ENCODE measurements around the gene HECW1. TPM values are rescaled to one million over a fixed set of nuclear protein-coding genes. Genes with fewer than 3 reads are reported as not detected.
"Not testable (repeated sequence)": the region's sequence is repeated elsewhere in the genome, so short reads cannot be mapped to it uniquely, and the experiment has no call there.

HECW1 gene
- total and polyA plus RNA-seq, 2 of the 8 experiments (the other 6 are each of a cell fraction or from before 2014, with no cell fraction given) = 2.9 to 12.7 TPM

DNA sequence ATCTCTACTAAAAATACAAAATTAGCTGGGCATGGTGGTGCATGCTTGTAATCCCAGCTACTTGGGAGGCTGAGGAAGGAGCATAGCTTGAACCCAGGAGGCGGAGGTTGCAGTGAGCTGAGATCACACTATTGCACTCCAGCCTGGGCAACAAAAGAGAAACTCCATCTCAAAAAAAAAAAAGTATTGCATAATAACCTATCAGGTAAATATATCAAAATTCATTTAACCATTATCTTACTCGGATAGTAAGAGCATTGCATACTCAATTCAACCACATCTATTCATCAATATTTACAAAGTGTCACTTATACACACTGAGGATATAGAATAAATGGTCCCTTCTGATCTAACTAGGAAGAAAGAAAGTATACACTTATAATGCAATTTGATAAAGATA lies 461.4 kb downstream of the HECW1 start:
- ChIA-PET CTCF (ENCODE audit: partially characterized antibody) (interaction anchor here (0.6 to 8.5 kb wide), 2 partner anchors 9 to 1594 kb away, joined by 3 to 44 read pairs; partner anchors contain the start of gene STK17A), POLR2A (ENCODE audit: partially characterized antibody) (interaction anchor here (1.2 kb wide), 1 partner anchor 8 kb away, joined by 4 read pairs; no protein-coding TSS in a partner anchor)
- H3K4me2 ChIP-seq (ENCODE audit: insufficient read depth in 1 of 2, low read depth in 2 of 2, low read length in 2 of 2); H3K9me3 ChIP-seq (ENCODE audit: insufficient read depth in 2 of 2, low read depth in 1 of 2, low read length in 1 of 2); H3K18ac ChIP-seq (ENCODE audit: extremely low read depth, low read length); H4K91ac ChIP-seq (replicated peaks; ENCODE audit: insufficient read length, low read length); FAIRE-seq; H2AK5ac ChIP-seq (ENCODE audit: low read depth, low read length); H3K4ac ChIP-seq (replicated peaks; ENCODE audit: insufficient read length, low read depth, low read length); H3K23ac ChIP-seq (ENCODE audit: insufficient read length); H4K5ac ChIP-seq (ENCODE audit: insufficient read length, low read depth, low read length); H4K20me1 ChIP-seq (replicated peaks in 1 of 2; ENCODE audit: control insufficient read depth in 1 of 2, insufficient read depth in 2 of 2, low read length in 2 of 2); H4K8ac ChIP-seq (ENCODE audit: extremely low read depth, insufficient read depth, low read length); H3K36me3 ChIP-seq (ENCODE audit: control insufficient read depth in 2 of 4, insufficient read depth in 4 of 4, low read length in 3 of 4); H3K79me1 ChIP-seq (ENCODE audit: low read depth, low read length); H3K9ac ChIP-seq (replicated peaks in 1 of 4; ENCODE audit: extremely low read depth in 1 of 4, low read depth in 3 of 4, low read length in 3 of 4); H2BK15ac ChIP-seq (ENCODE audit: low read length); DNase-seq (ENCODE audit: low read depth in 1 of 2, low spot score in 2 of 2); H2BK120ac ChIP-seq (replicated peaks; ENCODE audit: low read depth, low read length); H3K4me3 ChIP-seq (ENCODE audit: extremely low read depth in 1 of 4, insufficient read depth in 2 of 4, low read depth in 3 of 4, low read length in 4 of 4); H2BK5ac ChIP-seq (ENCODE audit: low read depth, low read length); H3K23me2 ChIP-seq (ENCODE audit: low read depth, low read length); H3K14ac ChIP-seq (ENCODE audit: insufficient read length); H3K27ac ChIP-seq (ENCODE audit: low read depth, low read length); H3K56ac ChIP-seq (replicated peaks; ENCODE audit: insufficient read length, low read depth, low read length); H3K27me3 ChIP-seq (replicated peaks in 1 of 4; ENCODE audit: control insufficient read depth in 3 of 4, extremely low read depth in 1 of 4, insufficient read depth in 3 of 4, low read length in 3 of 4); H3K4me1 ChIP-seq (replicated peaks in 1 of 4; ENCODE audit: control insufficient read depth in 3 of 4, insufficient read depth in 4 of 4, low read length in 3 of 4); H2BK20ac ChIP-seq (ENCODE audit: low read length); H2AFZ ChIP-seq (ENCODE audit: low read length); H3K79me2 ChIP-seq (ENCODE audit: control insufficient read depth in 1 of 2, insufficient read depth in 2 of 2, low read length in 2 of 2); H2BK12ac ChIP-seq (ENCODE audit: low read depth, low read length): not testable (repeated sequence)
- WGBS, 2 experiments (ENCODE audit: extremely low coverage in 1 of 2, insufficient coverage in 1 of 2, insufficient read length in 1 of 2, insufficient replicate concordance in 2 of 2, low coverage in 1 of 2, low lambda C conversion rate in 2 of 2, missing lambda C conversion rate in 1 of 2) = 95% methylated on average over 2 of the region's 2 CpGs; no CpG with 5 or more reads in 1 of the 2 experiments

Data from H1 (cell line).